PC-3 (cell line): ENCODE measurements around the gene PSME4. TPM values are rescaled to one million over a fixed set of nuclear protein-coding genes. Genes with fewer than 3 reads are reported as not detected.

Experiments
- ATAC-seq: fragments of 200-7000 bp; cut with Tn5 transposase; 2 replicates; pipeline ENCODE4 v1.9.1; 2020; ENCODE audit warnings: mild to moderate bottlenecking, moderate library complexity
- BruUV-seq: library from RNA; stranded (reverse); fragments of 400-500 nt; replicated peaks from 2 replicates; lab custom pipeline; 2021; lab: Mats Ljungman, UMichigan
- CTCF ChIA-PET: fragments of 300-600 bp; sonication (Branson Sonifier 250); formaldehyde crosslinking; loops from one replicate; lab custom pipeline; 2022; ENCODE audit warnings: antibody characterized with exemption; lab: Charles Lee
- POLR2A ChIA-PET: fragments of 300-600 bp; sonication (Branson Sonifier 250); formaldehyde crosslinking; loops from one replicate; lab custom pipeline; 2022; ENCODE audit warnings: antibody characterized with exemption; ENCODE audit not compliant: unreplicated experiment; lab: Charles Lee
- DNase-seq: peaks from one replicate; pipeline ENCODE4 v3.0.0-alpha.2; 2015
- H2AFZ ChIP-seq: fragments of 300-600 bp; sonication (generic); 2 replicates; pipeline ENCODE4 v1.6.0; 2016; ENCODE audit warnings: antibody characterized with exemption, low read length
- H3F3A ChIP-seq: fragments of 300-600 bp; sonication (generic); one replicate; pipeline ENCODE4 v1.6.0; 2017; ENCODE audit warnings: antibody characterized with exemption, low read length, control low read depth, mild to moderate bottlenecking; ENCODE audit not compliant: unreplicated experiment
- H3K27ac ChIP-seq: fragments of 300-600 bp; sonication (generic); 2 replicates; pipeline ENCODE4 v1.5.1; 2016; ENCODE audit warnings: mild to moderate bottlenecking, low read length
- H3K27me3 ChIP-seq: fragments of 300-600 bp; sonication (generic); 2 replicates; pipeline ENCODE4 v1.6.1; 2016; ENCODE audit warnings: low read length, mixed read lengths
- H3K36me3 ChIP-seq: fragments of 300-600 bp; sonication (generic); 2 replicates; pipeline ENCODE4 v1.6.1; 2016; ENCODE audit warnings: low read depth, mixed run types, low read length, mixed read lengths
- H3K4me1 ChIP-seq: fragments of 300-600 bp; sonication (generic); 2 replicates; pipeline ENCODE4 v1.5.1; 2016; ENCODE audit warnings: low read length; ENCODE audit not compliant: insufficient read depth
- H3K4me2 ChIP-seq: fragments of 300-600 bp; sonication (generic); 2 replicates; pipeline ENCODE4 v1.6.0; 2016; ENCODE audit warnings: low read length
- H3K4me3 ChIP-seq: fragments of 300-600 bp; sonication (generic); 2 replicates; pipeline ENCODE4 v1.5.1; 2016; ENCODE audit warnings: mild to moderate bottlenecking, low read length, mixed read lengths
- H3K79me2 ChIP-seq: fragments of 300-600 bp; sonication (generic); 2 replicates; pipeline ENCODE4 v1.6.1; 2017; ENCODE audit warnings: low read length, mixed read lengths
- H3K9ac ChIP-seq: fragments of 300-600 bp; sonication (generic); 2 replicates; pipeline ENCODE4 v1.6.0; 2016; ENCODE audit warnings: mild to moderate bottlenecking, low read length
- H3K9me2 ChIP-seq: fragments of 300-600 bp; sonication (generic); replicated peaks from 2 replicates; pipeline ENCODE4 v1.6.1; 2016; ENCODE audit warnings: mixed run types, low read length, mixed read lengths
- H3K9me3 ChIP-seq: fragments of 300-600 bp; sonication (generic); 2 replicates; pipeline ENCODE4 v1.6.1; 2016; ENCODE audit warnings: low read length, mixed read lengths
- H4K20me1 ChIP-seq: fragments of 300-600 bp; sonication (generic); 2 replicates; pipeline ENCODE4 v1.6.1; 2016; ENCODE audit warnings: low read length, mixed read lengths
- EZH2 ChIP-seq: fragments of 300-600 bp; sonication (generic); IDR thresholded peaks from one replicate; pipeline ENCODE4 v1.6.1; 2017; ENCODE audit warnings: antibody characterized with exemption, mild to moderate bottlenecking, low read length; ENCODE audit not compliant: unreplicated experiment
- EZH2phosphoT487 ChIP-seq: fragments of 300-600 bp; sonication (generic); IDR thresholded peaks from 2 replicates; pipeline ENCODE4 v1.6.1; 2018; ENCODE audit warnings: mild to moderate bottlenecking, antibody characterized with exemption, low read length, borderline replicate concordance
- intact Hi-C: fragments of 100-400 bp; cut with micrococcal nuclease; formaldehyde crosslinking; loops from 2 replicates; pipeline ENCODE4 v1.9.0; 2023
- total RNA-seq: library from RNA; depleted of rRNA; stranded (reverse); fragments of >200 nt; gene quantifications from 2 replicates; pipeline ENCODE4 v1.2.3, GENCODE V29; 2014
- TF ChIP-seq, protein P1 (sequence below): fragments of 300-600 bp; sonication (generic); conservative IDR thresholded peaks from 2 replicates; pipeline ENCODE4 v1.5.1; 2017; ENCODE audit warnings: antibody characterized with exemption, low read depth, mild to moderate bottlenecking, low read length

Gene PSME4
- total RNA-seq, 1 experiment from 2014 or later = 54.7 TPM

DNA sequence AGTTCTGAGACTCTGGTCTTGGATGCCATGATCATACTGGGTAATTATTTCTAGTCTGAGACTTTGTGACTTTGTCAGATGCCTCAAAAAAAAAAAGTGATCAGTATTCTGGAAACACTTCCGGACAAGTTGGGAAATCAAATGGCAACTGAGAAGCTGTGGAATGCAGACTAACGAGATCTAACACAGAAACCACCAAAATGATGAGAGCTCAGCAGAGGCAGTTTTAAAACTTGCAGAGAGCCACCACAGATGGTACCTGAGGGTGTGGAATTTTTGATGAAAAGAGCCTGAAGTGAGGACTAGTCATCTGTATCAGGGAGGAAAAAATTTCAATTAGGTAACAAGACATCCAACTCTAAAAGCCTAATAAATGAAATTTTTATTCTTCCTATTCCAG lies 105.5 kb downstream of the PSME4 start:
- peaks cover 38% of the 10 kb centered on the region for H3K36me3 ChIP-seq
- H3K27me3 ChIP-seq = no peaks in the 10 kb centered on the region
- H3F3A ChIP-seq = no peaks in the 10 kb centered on the region
- BruUV-seq = no TSS peak
- no peaks in the 10 kb centered on the region for H3K9me3 ChIP-seq
- intact Hi-C loops = no loop called here
- no peak overlapping the region for H3K9ac ChIP-seq
- TF ChIP-seq EZH2 (no peak), EZH2phosphoT487 (no peak)
- TF ChIP-seq, protein P1, sequence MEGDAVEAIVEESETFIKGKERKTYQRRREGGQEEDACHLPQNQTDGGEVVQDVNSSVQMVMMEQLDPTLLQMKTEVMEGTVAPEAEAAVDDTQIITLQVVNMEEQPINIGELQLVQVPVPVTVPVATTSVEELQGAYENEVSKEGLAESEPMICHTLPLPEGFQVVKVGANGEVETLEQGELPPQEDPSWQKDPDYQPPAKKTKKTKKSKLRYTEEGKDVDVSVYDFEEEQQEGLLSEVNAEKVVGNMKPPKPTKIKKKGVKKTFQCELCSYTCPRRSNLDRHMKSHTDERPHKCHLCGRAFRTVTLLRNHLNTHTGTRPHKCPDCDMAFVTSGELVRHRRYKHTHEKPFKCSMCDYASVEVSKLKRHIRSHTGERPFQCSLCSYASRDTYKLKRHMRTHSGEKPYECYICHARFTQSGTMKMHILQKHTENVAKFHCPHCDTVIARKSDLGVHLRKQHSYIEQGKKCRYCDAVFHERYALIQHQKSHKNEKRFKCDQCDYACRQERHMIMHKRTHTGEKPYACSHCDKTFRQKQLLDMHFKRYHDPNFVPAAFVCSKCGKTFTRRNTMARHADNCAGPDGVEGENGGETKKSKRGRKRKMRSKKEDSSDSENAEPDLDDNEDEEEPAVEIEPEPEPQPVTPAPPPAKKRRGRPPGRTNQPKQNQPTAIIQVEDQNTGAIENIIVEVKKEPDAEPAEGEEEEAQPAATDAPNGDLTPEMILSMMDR = no peak
- ChIA-PET CTCF (no interaction called here), POLR2A (no interaction called here)
- H3K27ac ChIP-seq = no peak overlapping the region
- no peaks in the 10 kb centered on the region for H3K9me2 ChIP-seq
- ATAC-seq (no peak), DNase-seq (no peak)
- no peak overlapping the region for H3K4me2 ChIP-seq
- no peak overlapping the region for H3K4me3 ChIP-seq
- no peaks in the 10 kb centered on the region for H3K79me2 ChIP-seq
- H3K4me1 ChIP-seq = no peaks in the 10 kb centered on the region
- H2AFZ ChIP-seq = no peak overlapping the region
- no peaks in the 10 kb centered on the region for H4K20me1 ChIP-seq

DNA sequence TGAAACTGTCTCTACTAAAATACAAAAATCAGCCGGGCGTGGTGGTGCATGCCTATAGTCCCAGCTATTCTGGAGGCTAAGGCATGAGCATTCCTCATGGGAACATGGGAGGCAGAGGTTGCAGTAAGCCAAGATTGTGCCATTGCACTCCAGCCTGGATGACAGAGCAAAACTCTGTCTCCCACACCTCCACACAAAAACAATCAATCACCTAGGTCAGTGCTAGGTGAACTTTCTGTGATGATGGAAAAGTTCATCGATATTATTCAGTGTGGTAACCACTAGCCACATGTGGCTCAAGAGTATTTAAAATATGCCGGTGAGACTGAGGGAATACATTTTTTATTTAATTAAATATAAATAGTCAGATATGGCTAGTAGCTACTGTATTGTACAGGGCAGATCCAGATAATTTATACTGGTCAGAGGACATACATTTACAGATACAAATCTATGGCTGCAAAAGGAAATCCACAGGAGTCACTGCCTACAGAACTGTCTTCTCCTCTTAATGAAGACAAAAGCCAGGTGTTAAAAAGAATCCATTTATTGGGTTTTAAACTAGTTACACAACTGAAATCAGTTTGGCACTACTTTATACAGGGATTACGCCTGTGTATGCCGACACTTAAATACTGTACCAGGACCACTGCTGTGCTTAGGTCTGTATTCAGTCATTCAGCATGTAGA lies 107.1 kb downstream of the PSME4 start:
- Histone ChIP-seq H3K9me3 (no peaks in the 10 kb centered on the region), H3K27me3 (no peaks in the 10 kb centered on the region), H3K4me3 (no peak overlapping the region), H3K4me1 (no peaks in the 10 kb centered on the region), H3K27ac (no peak overlapping the region), H3K79me2 (no peaks in the 10 kb centered on the region), H3K36me3 (peaks cover 26% of the 10 kb centered on the region), H3F3A (no peaks in the 10 kb centered on the region), H2AFZ (no peak overlapping the region), H4K20me1 (no peaks in the 10 kb centered on the region), H3K4me2 (no peak overlapping the region), H3K9me2 (no peaks in the 10 kb centered on the region), H3K9ac (no peak overlapping the region)
- DNase-seq = no peak
- TF ChIP-seq EZH2 = no peak
- TF ChIP-seq, protein P1 = no peak
- TF ChIP-seq EZH2phosphoT487 = no peak
- BruUV-seq = no TSS peak
- no peak for ATAC-seq
- ChIA-PET POLR2A (no interaction called here), CTCF (no interaction called here)
- intact Hi-C loops = no loop called here

GRCh38 chr2:53861824-53862223 lies 109.0 kb downstream of the PSME4 start:
- Histone ChIP-seq H3K9ac (no peak overlapping the region), H4K20me1 (no peaks in the 10 kb centered on the region), H3K4me3 (no peak overlapping the region), H3K9me2 (no peaks in the 10 kb centered on the region), H3K27me3 (no peaks in the 10 kb centered on the region), H3K4me1 (no peaks in the 10 kb centered on the region), H3K9me3 (no peaks in the 10 kb centered on the region), H3K36me3 (peaks cover 20% of the 10 kb centered on the region), H2AFZ (no peak overlapping the region), H3K4me2 (no peak overlapping the region), H3K79me2 (no peaks in the 10 kb centered on the region), H3K27ac (no peak overlapping the region), H3F3A (no peaks in the 10 kb centered on the region)
- CTCF ChIA-PET = no interaction called here
- POLR2A ChIA-PET = no interaction called here
- TF ChIP-seq EZH2phosphoT487 = no peak
- TF ChIP-seq, protein P1 = no peak
- no peak for TF ChIP-seq EZH2
- no peak for ATAC-seq
- no TSS peak for BruUV-seq
- intact Hi-C loops = no loop called here
- DNase-seq = no peak
